K562 (cell line): Measurements from ENCODE around the gene ARAP1. TPM values are rescaled to one million over a fixed set of nuclear protein-coding genes. Genes with fewer than 3 reads are reported as not detected.

Source experiments
- CEBPZ ChIP-seq: fragments of 150-350 bp; IDR thresholded peaks from 2 replicates; pipeline ENCODE4 v1.6.1; 2014; ENCODE audit warnings: low read depth, mild to moderate bottlenecking, low read length, borderline replicate concordance
- ELF1 ChIP-seq: fragments of 200-800 bp; sonication (Bioruptor generic); IDR thresholded peaks from 2 replicates; pipeline ENCODE4 v1.6.1; 2016; ENCODE audit warnings: missing genetic modification characterization, missing compliant biosample characterization
- EP300 ChIP-seq: IDR thresholded peaks from 2 replicates; pipeline ENCODE4 v1.6.1; 2012; ENCODE audit warnings: low read length, improper control_type of control experiment
- GATAD2A ChIP-seq: fragments of 450-650 bp; IDR thresholded peaks from 2 replicates; pipeline ENCODE4 v1.6.1; 2017
- HOMEZ ChIP-seq: fragments of 250-450 bp; sonication (Bioruptor Pico); IDR thresholded peaks from 2 replicates; pipeline ENCODE4 v1.4.0; 2020; ENCODE audit warnings: mild to moderate bottlenecking, moderate library complexity
- IFI16 ChIP-seq: fragments of 250-450 bp; sonication (Bioruptor Pico); IDR thresholded peaks from 2 replicates; pipeline ENCODE4 v2.1.2; 2022; ENCODE audit warnings: mild to moderate bottlenecking, inconsistent platforms
- KLF16 ChIP-seq: IDR thresholded peaks from 2 replicates; pipeline ENCODE4 v1.6.1; 2016; ENCODE audit warnings: antibody characterized with exemption
- MAFF ChIP-seq: IDR thresholded peaks from 2 replicates; pipeline ENCODE4 v1.6.1; 2012; ENCODE audit warnings: low read length, improper control_type of control experiment
- PHTF2 ChIP-seq: fragments of 250-450 bp; sonication (Bioruptor Pico); IDR thresholded peaks from 2 replicates; pipeline ENCODE4 v1.5.0; 2021; ENCODE audit warnings: mild to moderate bottlenecking
- POU5F1 ChIP-seq: fragments of 150-350 bp; IDR thresholded peaks from 2 replicates; pipeline ENCODE4 v1.6.1; 2014; ENCODE audit warnings: borderline replicate concordance, low read length, low read depth, mild to moderate bottlenecking; ENCODE audit not compliant: partially characterized antibody
- SRSF1 ChIP-seq: fragments of 200-400 bp; formaldehyde crosslinking; IDR thresholded peaks from 2 replicates; pipeline ENCODE4 v1.6.1; 2017; ENCODE audit warnings: mild to moderate bottlenecking, low read depth, low read length, moderate library complexity
- TAF9B ChIP-seq: fragments of 450-650 bp; IDR thresholded peaks from 2 replicates; pipeline ENCODE4 v1.6.1; 2018; ENCODE audit warnings: mild to moderate bottlenecking; ENCODE audit not compliant: partially characterized antibody
- ZNF175 ChIP-seq: fragments of 200-800 bp; sonication (Bioruptor generic); IDR thresholded peaks from 2 replicates; pipeline ENCODE4 v1.6.1; 2016; ENCODE audit warnings: low read depth, mild to moderate bottlenecking, missing genetic modification characterization, missing compliant biosample characterization
- ZNF24 ChIP-seq: fragments of 450-650 bp; IDR thresholded peaks from 2 replicates; pipeline ENCODE4 v1.6.1; 2016
- ZNF589 ChIP-seq: fragments of 200-800 bp; sonication (Bioruptor generic); IDR thresholded peaks from 2 replicates; pipeline ENCODE4 v1.6.1; 2016; ENCODE audit warnings: low read depth, missing genetic modification characterization, missing compliant biosample characterization
- ZNF707 ChIP-seq: fragments of 250-450 bp; sonication (Bioruptor Pico); conservative IDR thresholded peaks from 2 replicates; pipeline ENCODE4 v1.8.0; 2022; ENCODE audit warnings: inconsistent platforms, mild to moderate bottlenecking, moderate library complexity
- polyA plus RNA-seq, 8 experiments: library from polyadenylated mRNA; depleted of rRNA in 4 of 8; stranded (reverse) in 5 of 8; unstranded in 3 of 8; fragments of >200 nt; fragmentation: Nextera tagmentation in 2 of 8; fragmentation: Illumina TruSeq in 1 of 8; extraction: Ambion mirVana in 2 of 8; extraction: Trizol in 1 of 8; gene quantifications; 2 replicates each; pipeline versions ENCODE4 v1.2.1 to v1.2.3, GENCODE V29; 2011 to 2014; ENCODE audit warnings: inconsistent platforms in 1 of 8, missing spikeins in 1 of 8
- total RNA-seq, 7 experiments: library from RNA; depleted of rRNA in 6 of 7; stranded (reverse); fragments of >200 nt in 6 of 7; fragmentation: Illumina TruSeq in 2 of 7; extraction: Trizol in 2 of 7; gene quantifications; 2 replicates each; pipeline versions ENCODE4 v1.2.1 to v1.2.3, GENCODE V29; 2011 to 2021; ENCODE audit warnings: low replicate concordance in 1 of 7

Gene ARAP1
- total and polyA plus RNA-seq, 9 of the 15 experiments (the other 6 are each of a cell fraction or from before 2014, with no cell fraction given) = 0.23 to 67.0 (median 24.6) TPM

- no peak for TF ChIP-seq CEBPZ
- no peak for TF ChIP-seq ZNF175
- peak; percentile 84 for TF ChIP-seq ELF1 (tag)
- TF ChIP-seq POU5F1 = no peak
- TF ChIP-seq MAFF = no peak
- no peak for TF ChIP-seq EP300
- TF ChIP-seq ZNF707 (CRISPR knock-in tag) = no peak
- TF ChIP-seq GATAD2A = no peak
- no peak for TF ChIP-seq ZNF589 (CRISPR knock-in tag)
- no peak for TF ChIP-seq TAF9B
- no peak for TF ChIP-seq IFI16
- TF ChIP-seq SRSF1 = no peak
- TF ChIP-seq KLF16 = no peak
- no peak for TF ChIP-seq ZNF24
- TF ChIP-seq PHTF2 (CRISPR knock-in tag) = no peak
- TF ChIP-seq HOMEZ (CRISPR knock-in tag) = no peak
- TF ChIP-seq, all 486 proteins: peak for 62
Observed at GRCh38 chr11:72722050-72722748, 30.0 kb downstream of the ARAP1 start (continued).
